Osteoblast (primary cell): Measurements from ENCODE around the gene POLR2I. TPM values are rescaled to one million over a fixed set of nuclear protein-coding genes. Genes with fewer than 3 reads are reported as not detected.

ENCODE experiments used
- DNase-seq: peaks from one replicate; pipeline ENCODE4 v3.0.0; 2011; ENCODE audit warnings: low spot score, mixed read lengths; ENCODE audit not compliant: insufficient read length; ENCODE audit errors: missing footprints
- H2AFZ ChIP-seq: 2 replicates; pipeline ENCODE4 v1.6.0; 2011; ENCODE audit warnings: mild to moderate bottlenecking, low read length
- H3K27ac ChIP-seq: 2 replicates; pipeline ENCODE4 v1.5.1; 2011; ENCODE audit warnings: mild to moderate bottlenecking, low read depth, low read length, moderate library complexity
- H3K27me3 ChIP-seq: 2 replicates; pipeline ENCODE4 v1.6.0; 2012; ENCODE audit warnings: mild to moderate bottlenecking, control low read depth, inconsistent platforms, low read length, moderate library complexity; ENCODE audit not compliant: insufficient read depth
- H3K36me3 ChIP-seq: 2 replicates; pipeline ENCODE4 v1.5.1; 2011; ENCODE audit warnings: mild to moderate bottlenecking, low read length, control low read depth, moderate library complexity; ENCODE audit not compliant: insufficient read depth
- H3K4me1 ChIP-seq: 2 replicates; pipeline ENCODE4 v1.5.1; 2011; ENCODE audit warnings: mild to moderate bottlenecking, low read length, control low read depth, moderate library complexity; ENCODE audit not compliant: insufficient read depth
- H3K4me2 ChIP-seq: 2 replicates; pipeline ENCODE4 v1.6.0; 2011; ENCODE audit warnings: mild to moderate bottlenecking, low read length; ENCODE audit not compliant: insufficient read depth
- H3K4me3 ChIP-seq: fragments of 200-600 bp; sonication (generic); 3 replicates; pipeline ENCODE4 v1.5.1; 2012; ENCODE audit warnings: mild to moderate bottlenecking, low read length, inconsistent platforms; ENCODE audit not compliant: insufficient read depth
- H3K79me2 ChIP-seq: 2 replicates; pipeline ENCODE4 v1.6.0; 2012; ENCODE audit warnings: mild to moderate bottlenecking, low read length, control low read depth, inconsistent platforms; ENCODE audit not compliant: insufficient read depth
- H3K9me3 ChIP-seq: 2 replicates; pipeline ENCODE4 v1.5.1; 2011; ENCODE audit warnings: low read depth, low read length, control low read depth
- H4K20me1 ChIP-seq: 2 replicates; pipeline ENCODE4 v1.6.0; 2012; ENCODE audit warnings: mild to moderate bottlenecking, low read length, control low read depth; ENCODE audit not compliant: insufficient read depth
- CTCF ChIP-seq: IDR thresholded peaks from 2 replicates; pipeline ENCODE4 v1.5.1; 2011; ENCODE audit warnings: mild to moderate bottlenecking, low read depth, low read length, moderate library complexity; ENCODE audit errors: extremely low read depth
- total RNA-seq: library from RNA; depleted of rRNA; stranded (reverse); fragments of >200 nt; gene quantifications from 2 replicates; pipeline ENCODE4 v1.2.3, GENCODE V29; 2012

The POLR2I gene
- total RNA-seq, 1 donor, result 22.4 TPM

GRCh38 chr19:36106991-36107390 is 7.7 kb downstream of the POLR2I start:
- no peaks in the 10 kb centered on the region for H4K20me1 ChIP-seq
- no peak overlapping the region for H3K27ac ChIP-seq
- no peak overlapping the region for H2AFZ ChIP-seq
- no peaks in the 10 kb centered on the region for H3K9me3 ChIP-seq
- H3K4me1 ChIP-seq, result no peaks in the 10 kb centered on the region
- H3K79me2 ChIP-seq, result no peaks in the 10 kb centered on the region
- DNase-seq, result no peak
- TF ChIP-seq CTCF, result no peak
- no peak overlapping the region for H3K4me3 ChIP-seq
- H3K4me2 ChIP-seq, result no peak overlapping the region
- H3K27me3 ChIP-seq, result no peaks in the 10 kb centered on the region
- peaks cover 9% of the 10 kb centered on the region for H3K36me3 ChIP-seq

- peaks cover 12% of the 10 kb centered on the region for H3K36me3 ChIP-seq
- no peak for TF ChIP-seq CTCF
- no peaks in the 10 kb centered on the region for H3K79me2 ChIP-seq
- H3K4me1 ChIP-seq, result no peaks in the 10 kb centered on the region
- no peak for DNase-seq
- no peaks in the 10 kb centered on the region for H3K9me3 ChIP-seq
- H2AFZ ChIP-seq, result no peak overlapping the region
- H3K27me3 ChIP-seq, result no peaks in the 10 kb centered on the region
- no peak overlapping the region for H3K27ac ChIP-seq
- H4K20me1 ChIP-seq, result no peaks in the 10 kb centered on the region
- no peak overlapping the region for H3K4me3 ChIP-seq
- H3K4me2 ChIP-seq, result no peak overlapping the region
Measured at GRCh38 chr19:36106441-36106840, 8.2 kb downstream of the POLR2I start.

DNA sequence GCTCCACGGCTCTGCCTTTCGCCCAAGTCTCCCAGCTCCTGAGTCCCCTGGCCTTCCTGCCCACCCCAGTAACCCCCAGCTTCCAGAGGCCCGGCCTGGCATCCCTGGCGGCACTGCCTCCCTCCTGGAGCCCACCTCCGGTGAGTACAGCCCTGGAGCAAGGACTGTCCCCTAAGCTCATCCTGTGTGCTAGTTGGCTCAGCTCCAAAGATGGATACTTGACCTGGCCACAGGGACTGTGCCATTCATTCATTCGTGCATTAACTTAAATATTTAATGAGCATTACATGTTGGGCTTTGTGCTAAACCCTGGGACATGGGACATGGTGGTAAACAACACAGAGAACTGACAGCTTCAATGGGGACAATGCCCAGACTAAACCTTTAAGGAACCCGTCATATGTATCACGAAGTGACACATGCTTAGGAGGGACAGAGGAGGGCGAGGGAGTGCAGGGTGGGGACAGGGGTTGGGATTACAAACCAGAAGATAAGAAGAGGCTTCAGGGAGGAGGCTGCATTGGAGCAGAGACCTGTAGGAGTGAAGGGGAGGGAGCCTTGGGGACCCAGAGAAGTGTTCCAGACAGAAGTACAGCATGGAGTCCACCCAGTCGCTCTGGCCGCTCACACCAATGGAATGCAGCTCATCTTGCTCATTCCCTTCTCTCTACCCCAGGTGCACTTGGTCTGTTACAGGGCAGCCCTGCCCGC is 10.7 kb downstream of the POLR2I start:
- Histone ChIP-seq H3K27ac (no peak overlapping the region), H3K4me3 (no peak overlapping the region), H3K27me3 (no peaks in the 10 kb centered on the region), H2AFZ (no peak overlapping the region), H3K4me1 (no peaks in the 10 kb centered on the region), H3K79me2 (no peaks in the 10 kb centered on the region), H3K4me2 (no peak overlapping the region), H4K20me1 (no peaks in the 10 kb centered on the region), H3K9me3 (no peaks in the 10 kb centered on the region), H3K36me3 (peaks cover 22% of the 10 kb centered on the region)
- DNase-seq, result peak; percentile 81
- TF ChIP-seq CTCF, result no peak

DNA sequence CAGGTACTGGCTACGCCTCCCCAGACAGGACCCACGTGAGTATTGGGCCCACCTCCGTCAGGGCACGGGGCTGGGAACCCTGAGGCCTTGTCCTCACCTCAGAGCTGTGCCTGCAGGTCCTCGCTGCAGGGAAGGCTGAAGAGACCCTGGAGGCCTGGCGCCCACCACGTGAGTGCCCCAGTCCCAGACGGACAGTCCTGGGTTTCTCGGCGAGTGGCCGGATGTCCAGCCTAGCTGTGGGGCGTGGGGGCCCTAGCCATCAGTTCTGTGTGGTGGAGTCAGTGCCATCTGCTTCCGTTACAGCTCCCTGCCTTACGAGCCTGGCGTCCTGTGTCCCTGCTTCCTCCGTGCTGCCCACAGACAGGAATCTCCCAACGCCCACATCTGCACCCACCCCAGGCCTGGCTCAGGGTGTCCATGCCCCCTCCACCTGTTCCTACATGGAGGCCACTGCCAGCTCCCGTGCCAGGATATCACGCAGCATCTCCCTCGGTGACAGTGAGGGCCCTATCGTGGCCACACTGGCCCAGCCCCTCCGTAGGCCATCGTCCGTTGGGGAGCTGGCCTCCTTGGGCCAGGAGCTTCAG is 11.5 kb downstream of the POLR2I start:
- Histone ChIP-seq H4K20me1 (no peaks in the 10 kb centered on the region), H3K9me3 (no peaks in the 10 kb centered on the region), H3K79me2 (no peaks in the 10 kb centered on the region), H3K27ac (no peak overlapping the region), H3K36me3 (peaks cover 22% of the 10 kb centered on the region), H3K4me3 (no peak overlapping the region), H3K4me1 (no peaks in the 10 kb centered on the region), H2AFZ (no peak overlapping the region), H3K4me2 (no peak overlapping the region), H3K27me3 (no peaks in the 10 kb centered on the region)
- no peak for TF ChIP-seq CTCF
- peak; percentile 22 for DNase-seq
